Measurements from ENCODE around the gene RETREG3. TPM values are rescaled to one million over a fixed set of nuclear protein-coding genes. Genes with fewer than 3 reads are reported as not detected.
A peak's percentile ranks its signal among the peaks of the same experiment; 100 is the strongest.

Gene RETREG3
- total and polyA plus RNA-seq, 2 of the 4 experiments (the other 2 are of a cell fraction): 18.1 to 44.1 TPM

- no peak for DNase-seq
- H3K4me1 ChIP-seq (ENCODE audit: control insufficient read depth, insufficient read depth, low read length): peaks cover 7% of the 10 kb centered on the region
Measured at GRCh38 chr17:42568341-42569111, 40.6 kb downstream of the RETREG3 start.

More at GRCh38 chr17:42568341-42569111, 40.6 kb downstream of the RETREG3 start:
- Histone ChIP-seq H2BK15ac (ENCODE audit: low read depth, low read length) (no peak overlapping the region), H3K4me3 (ENCODE audit: insufficient read depth, low read depth, low read length) (no peak overlapping the region), H3K4ac (ENCODE audit: low read depth, low read length) (no peak overlapping the region), H3K18ac (ENCODE audit: low read depth, low read length) (no peak overlapping the region), H4K5ac (ENCODE audit: low read depth, low read length) (no peak overlapping the region), H3K27me3 (ENCODE audit: control insufficient read depth, insufficient read depth, low read length) (no peaks in the 10 kb centered on the region), H2AFZ (replicated peaks; ENCODE audit: low read length, poor library complexity) (no peak overlapping the region), H2AK5ac (ENCODE audit: low read depth, low read length) (no peak overlapping the region), H2BK20ac (ENCODE audit: low read depth, low read length) (no peak overlapping the region), H4K20me1 (ENCODE audit: insufficient read depth, low read length) (peaks cover 12% of the 10 kb centered on the region; the same call in 1 of the 2 replicates), H2BK5ac (ENCODE audit: low read depth, low read length, poor library complexity, severe bottlenecking) (no peak overlapping the region), H3K27ac (ENCODE audit: insufficient read depth, low read length) (no peak overlapping the region), H3K14ac (replicated peaks; ENCODE audit: low read depth, low read length) (no peak overlapping the region), H4K8ac (ENCODE audit: low read depth in 2 of 2, low read length in 2 of 2) (no peak overlapping the region), H3K9me3 (ENCODE audit: control insufficient read depth, insufficient read depth, low read length) (no peaks in the 10 kb centered on the region), H3K56ac (ENCODE audit: extremely low read depth, insufficient read depth, low read length) (no peak overlapping the region), H3K4me2 (ENCODE audit: low read depth, low read length) (no peak overlapping the region), H3K79me1 (ENCODE audit: low read depth in 1 of 2, low read length in 2 of 2) (peaks cover 36 to 86% of the 10 kb centered on the region in 2 experiments; a peak in 3 of 4 replicates), H2BK120ac (ENCODE audit: low read depth, low read length) (no peak overlapping the region), H2AK9ac (replicated peaks; ENCODE audit: low read depth, low read length, poor library complexity) (peak overlapping the region; percentile 40), H3K9ac (ENCODE audit: low read depth, low read length) (no peak overlapping the region), H4K91ac (ENCODE audit: insufficient read depth, low read depth, low read length) (no peak overlapping the region), H3K36me3 (ENCODE audit: control insufficient read depth, insufficient read depth, low read length) (peaks cover 74% of the 10 kb centered on the region), H3K23ac (ENCODE audit: low read depth, low read length) (peak overlapping the region; percentile 43; the same call in 1 of the 2 replicates), H3K9me1 (ENCODE audit: insufficient read depth, low read length) (peaks cover 11% of the 10 kb centered on the region)
- intact Hi-C loops (cut with micrococcal nuclease) (no loop called here), in situ Hi-C loops (cut with MboI; ENCODE audit: low sequenced_read_pairs) (no loop called here), dilution Hi-C loops (cut with HindIII; ENCODE audit: low sequenced_read_pairs, unreplicated experiment) (no loop called here)
- ChIA-PET CTCF (no interaction called here), POLR2A (ENCODE audit: unreplicated experiment) (no interaction called here)
- ATAC-seq (ENCODE audit: low read depth): no peak
- no TSS peak for BruUV-seq (replicated peaks)
- TF ChIP-seq MAZ (IDR thresholded peaks at IDR 0.05; ENCODE audit: borderline replicate concordance, low read depth, low read length) (no peak), NFE2L2 (IDR thresholded peaks at IDR 0.05; ENCODE audit: low read depth, low read length) (no peak), CHD1 (IDR thresholded peaks at IDR 0.05; ENCODE audit: low read depth, low read length) (no peak), CTCF (conservative IDR thresholded peaks at IDR 0.05; ENCODE audit: low read depth, low read length) (no peak), CEBPB (IDR thresholded peaks at IDR 0.05; ENCODE audit: low read depth, low read length) (no peak), MAFK (IDR thresholded peaks at IDR 0.05; ENCODE audit: low read depth, low read length) (no peak), MXI1 (IDR thresholded peaks at IDR 0.05; ENCODE audit: borderline replicate concordance, low read depth, low read length) (no peak), BHLHE40 (IDR thresholded peaks at IDR 0.05; ENCODE audit: low read depth, low read length) (no peak), POLR2A (IDR thresholded peaks at IDR 0.05; ENCODE audit: low read depth, low read length) (no peak), FOS (IDR thresholded peaks at IDR 0.05; ENCODE audit: low read depth, low read length) (no peak), ELK1 (IDR thresholded peaks at IDR 0.05; ENCODE audit: borderline replicate concordance, low read depth, low read length) (no peak)
- no CpG with 5 or more reads among the region's 14 CpGs for WGBS, 2 experiments (ENCODE audit: extremely low coverage in 2 of 2, insufficient read length in 1 of 2)

Measured in IMR-90 (cell line).